ENCODE data around the gene EPB41. TPM values are rescaled to one million over a fixed set of nuclear protein-coding genes. Genes with fewer than 3 reads are reported as not detected.
A peak's percentile ranks its signal among the peaks of the same experiment; 100 is the strongest.

The EPB41 gene
- total and polyA plus RNA-seq, 2 experiments from 2014 or later = 13.2 to 60.8 TPM

- WGBS (ENCODE audit: low lambda C conversion rate, missing lambda C conversion rate) = 95% methylated on average over 4 of the region's 4 CpGs
- no peak for DNase-seq (ENCODE audit: low spot score)
- Histone ChIP-seq H2AFZ (no peak overlapping the region), H3K79me2 (no peaks in the 10 kb centered on the region), H3K9me3 (ENCODE audit: low read depth) (no peaks in the 10 kb centered on the region), H3K4me1 (ENCODE audit: insufficient read depth) (peaks cover 4% of the 10 kb centered on the region), H3K4me3 (no peak overlapping the region), H3K27me3 (no peaks in the 10 kb centered on the region), H4K20me1 (ENCODE audit: insufficient read depth, poor library complexity, severe bottlenecking) (no peaks in the 10 kb centered on the region), H3K9me2 (replicated peaks; ENCODE audit: insufficient read depth) (no peaks in the 10 kb centered on the region), H3K36me3 (replicated peaks; ENCODE audit: insufficient read depth, low read depth) (no peaks in the 10 kb centered on the region), H3K4me2 (no peak overlapping the region), H3K27ac (no peak overlapping the region)
- no peak for TF ChIP-seq EZH2 (IDR thresholded peaks at IDR 0.05; ENCODE audit: borderline replicate concordance)
- no peak for TF ChIP-seq CTCF (IDR thresholded peaks at IDR 0.05; ENCODE audit: poor library complexity)
- TF ChIP-seq EZH2phosphoT487 (IDR thresholded peaks at IDR 0.05; ENCODE audit: low read depth, severe bottlenecking, unreplicated experiment) = no peak
Measured at GRCh38 chr1:28878796-28879195, 35.6 kb upstream of the EPB41 start.

GRCh38 chr1:28882009-28882628, 32.2 kb upstream of the EPB41 start:
- Histone ChIP-seq H3K4me3 (no peak overlapping the region), H3K9me2 (replicated peaks; ENCODE audit: insufficient read depth) (no peaks in the 10 kb centered on the region), H3K36me3 (replicated peaks; ENCODE audit: insufficient read depth, low read depth) (no peaks in the 10 kb centered on the region), H3K4me2 (peak overlapping the region; percentile 17), H2AFZ (no peak overlapping the region), H3K79me2 (no peaks in the 10 kb centered on the region), H3K27ac (no peak overlapping the region), H3K9me3 (ENCODE audit: low read depth) (no peaks in the 10 kb centered on the region), H3K4me1 (ENCODE audit: insufficient read depth) (peaks cover 19% of the 10 kb centered on the region), H4K20me1 (ENCODE audit: insufficient read depth, poor library complexity, severe bottlenecking) (no peaks in the 10 kb centered on the region), H3K27me3 (no peaks in the 10 kb centered on the region)
- TF ChIP-seq EZH2phosphoT487 (IDR thresholded peaks at IDR 0.05; ENCODE audit: low read depth, severe bottlenecking, unreplicated experiment) (no peak), CTCF (IDR thresholded peaks at IDR 0.05; ENCODE audit: poor library complexity) (peak; percentile 97), EZH2 (IDR thresholded peaks at IDR 0.05; ENCODE audit: borderline replicate concordance) (no peak)
- WGBS (ENCODE audit: low lambda C conversion rate, missing lambda C conversion rate) = 28% methylated on average over 13 of the region's 13 CpGs
- peak; percentile 94 for DNase-seq (ENCODE audit: low spot score)

- Histone ChIP-seq H3K4me1 (ENCODE audit: insufficient read depth) (peaks cover 19% of the 10 kb centered on the region), H3K4me3 (no peak overlapping the region), H3K9me2 (replicated peaks; ENCODE audit: insufficient read depth) (no peaks in the 10 kb centered on the region), H3K4me2 (no peak overlapping the region), H3K36me3 (replicated peaks; ENCODE audit: insufficient read depth, low read depth) (no peaks in the 10 kb centered on the region), H2AFZ (no peak overlapping the region), H3K9me3 (ENCODE audit: low read depth) (no peaks in the 10 kb centered on the region), H3K27ac (no peak overlapping the region), H3K27me3 (no peaks in the 10 kb centered on the region), H3K79me2 (no peaks in the 10 kb centered on the region), H4K20me1 (ENCODE audit: insufficient read depth, poor library complexity, severe bottlenecking) (no peaks in the 10 kb centered on the region)
- 75% methylated on average over 1 of the region's 1 CpG for WGBS (ENCODE audit: low lambda C conversion rate, missing lambda C conversion rate)
- DNase-seq (ENCODE audit: low spot score) = no peak
- TF ChIP-seq EZH2phosphoT487 (IDR thresholded peaks at IDR 0.05; ENCODE audit: low read depth, severe bottlenecking, unreplicated experiment) = no peak
- TF ChIP-seq CTCF (IDR thresholded peaks at IDR 0.05; ENCODE audit: poor library complexity) = no peak
- no peak for TF ChIP-seq EZH2 (IDR thresholded peaks at IDR 0.05; ENCODE audit: borderline replicate concordance)
Measured at GRCh38 chr1:28883242-28883616, 31.1 kb upstream of the EPB41 start.

Measured in hepatocyte (in vitro differentiated cells).